ENCODE measurements around the gene HOXB3. TPM values are rescaled to one million over a fixed set of nuclear protein-coding genes. Genes with fewer than 3 reads are reported as not detected.

HOXB3 gene
- total RNA-seq, 4 donors from 2014 or later: 1.3 to 5.5 (median 2.2) TPM

DNA sequence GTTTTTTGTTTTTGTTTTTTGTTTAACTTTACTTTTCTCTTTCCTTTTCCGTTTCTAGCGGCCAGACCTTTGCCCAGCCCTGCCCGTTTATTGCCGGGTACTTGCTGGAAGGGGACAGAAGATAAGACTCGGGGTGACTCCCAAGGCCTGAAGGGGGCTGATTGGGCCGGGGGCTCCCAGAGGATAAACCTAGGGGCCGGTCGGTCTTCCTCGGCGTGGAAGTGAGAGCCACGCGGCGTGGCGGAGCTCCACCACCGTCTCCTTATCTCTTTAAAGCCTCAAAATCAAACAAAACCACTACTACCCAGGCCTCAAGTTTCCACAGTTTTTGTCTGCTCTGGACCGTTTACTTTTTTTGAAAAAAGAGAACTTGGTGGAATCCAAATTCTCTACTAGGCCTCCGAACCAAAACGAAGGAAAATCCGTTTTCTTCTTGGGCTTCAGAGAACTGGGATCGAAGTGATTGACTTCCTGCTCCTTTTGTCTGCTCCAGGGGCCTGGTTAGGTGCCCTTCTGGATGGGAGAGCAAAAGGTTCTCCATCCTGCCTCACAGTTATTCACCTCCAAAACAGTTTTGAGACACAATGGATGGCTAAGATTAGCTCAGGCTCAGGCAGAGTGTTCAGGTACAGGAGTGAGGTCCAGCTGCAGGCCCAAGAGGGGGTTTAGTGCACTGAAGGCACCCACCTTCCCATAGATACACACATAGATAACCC, 44.6 kb upstream of the HOXB3 start:
- peaks cover 99 to 100% (median 100%) of the 10 kb centered on the region in 3 donors for H3K27me3 ChIP-seq
- no peak for DNase-seq
- H3K4me1 ChIP-seq: no peaks in the 10 kb centered on the region
- no peak overlapping the region for H3K27ac ChIP-seq
- ATAC-seq: no peak
- TF ChIP-seq, protein P1, sequence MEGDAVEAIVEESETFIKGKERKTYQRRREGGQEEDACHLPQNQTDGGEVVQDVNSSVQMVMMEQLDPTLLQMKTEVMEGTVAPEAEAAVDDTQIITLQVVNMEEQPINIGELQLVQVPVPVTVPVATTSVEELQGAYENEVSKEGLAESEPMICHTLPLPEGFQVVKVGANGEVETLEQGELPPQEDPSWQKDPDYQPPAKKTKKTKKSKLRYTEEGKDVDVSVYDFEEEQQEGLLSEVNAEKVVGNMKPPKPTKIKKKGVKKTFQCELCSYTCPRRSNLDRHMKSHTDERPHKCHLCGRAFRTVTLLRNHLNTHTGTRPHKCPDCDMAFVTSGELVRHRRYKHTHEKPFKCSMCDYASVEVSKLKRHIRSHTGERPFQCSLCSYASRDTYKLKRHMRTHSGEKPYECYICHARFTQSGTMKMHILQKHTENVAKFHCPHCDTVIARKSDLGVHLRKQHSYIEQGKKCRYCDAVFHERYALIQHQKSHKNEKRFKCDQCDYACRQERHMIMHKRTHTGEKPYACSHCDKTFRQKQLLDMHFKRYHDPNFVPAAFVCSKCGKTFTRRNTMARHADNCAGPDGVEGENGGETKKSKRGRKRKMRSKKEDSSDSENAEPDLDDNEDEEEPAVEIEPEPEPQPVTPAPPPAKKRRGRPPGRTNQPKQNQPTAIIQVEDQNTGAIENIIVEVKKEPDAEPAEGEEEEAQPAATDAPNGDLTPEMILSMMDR (IDR thresholded peaks at IDR 0.05 in 4 of 5, conservative IDR thresholded peaks at IDR 0.05 in 1 of 5): no peak
- no peak for TF ChIP-seq POLR2A (IDR thresholded peaks at IDR 0.05)
- intact Hi-C loops (cut with DNase I; ENCODE audit: low total_unique reads) (no loop called here), in situ Hi-C loops (cut with MboI; ENCODE audit: low sequenced_read_pairs in 4 of 4) (loop anchor here in 1 of 4 donors (25.0 kb wide), 1 partner anchor 103 kb away; the partner anchor contains the start of gene HOXB13)
- no peaks in the 10 kb centered on the region for H3K36me3 ChIP-seq
- no peaks in the 10 kb centered on the region for H3K9me3 ChIP-seq
- no peak overlapping the region for H3K4me3 ChIP-seq

DNA sequence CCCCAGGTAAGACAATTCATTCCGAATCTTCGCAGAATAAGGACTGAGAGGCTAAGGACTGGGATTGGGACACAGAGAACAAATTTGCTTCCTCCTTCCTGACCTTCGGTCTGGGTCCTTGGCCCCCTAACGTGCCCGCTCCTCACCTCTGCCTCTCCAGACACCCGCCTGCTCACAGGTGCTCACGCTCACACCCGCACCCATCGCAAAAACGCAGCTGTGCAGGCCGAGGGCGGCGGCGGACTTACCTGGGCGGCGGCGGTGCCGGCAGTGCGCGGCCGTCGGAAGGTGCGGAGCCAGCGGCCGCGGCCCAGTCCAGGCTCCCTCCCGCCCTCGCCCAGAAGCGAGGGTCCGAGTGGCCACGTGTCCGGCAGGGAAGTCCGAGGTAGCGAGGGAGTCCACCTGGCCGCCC, 43.2 kb upstream of the HOXB3 start:
- no peak overlapping the region for H3K27ac ChIP-seq
- no peaks in the 10 kb centered on the region for H3K9me3 ChIP-seq
- peaks cover 99 to 100% (median 100%) of the 10 kb centered on the region in 3 donors for H3K27me3 ChIP-seq
- DNase-seq (no peak), ATAC-seq (no peak)
- H3K4me3 ChIP-seq: no peak overlapping the region
- no peaks in the 10 kb centered on the region for H3K4me1 ChIP-seq
- TF ChIP-seq POLR2A (IDR thresholded peaks at IDR 0.05): no peak
- TF ChIP-seq, protein P1 (IDR thresholded peaks at IDR 0.05 in 4 of 5, conservative IDR thresholded peaks at IDR 0.05 in 1 of 5): no peak
- no peaks in the 10 kb centered on the region for H3K36me3 ChIP-seq
- in situ Hi-C loops (cut with MboI; ENCODE audit: low sequenced_read_pairs in 4 of 4): loop anchor here in 1 of 4 donors (25.0 kb wide), 1 partner anchor 104 kb away; the partner anchor contains the start of gene HOXB13
- intact Hi-C loops (cut with DNase I; ENCODE audit: low total_unique reads): no loop called here

DNA sequence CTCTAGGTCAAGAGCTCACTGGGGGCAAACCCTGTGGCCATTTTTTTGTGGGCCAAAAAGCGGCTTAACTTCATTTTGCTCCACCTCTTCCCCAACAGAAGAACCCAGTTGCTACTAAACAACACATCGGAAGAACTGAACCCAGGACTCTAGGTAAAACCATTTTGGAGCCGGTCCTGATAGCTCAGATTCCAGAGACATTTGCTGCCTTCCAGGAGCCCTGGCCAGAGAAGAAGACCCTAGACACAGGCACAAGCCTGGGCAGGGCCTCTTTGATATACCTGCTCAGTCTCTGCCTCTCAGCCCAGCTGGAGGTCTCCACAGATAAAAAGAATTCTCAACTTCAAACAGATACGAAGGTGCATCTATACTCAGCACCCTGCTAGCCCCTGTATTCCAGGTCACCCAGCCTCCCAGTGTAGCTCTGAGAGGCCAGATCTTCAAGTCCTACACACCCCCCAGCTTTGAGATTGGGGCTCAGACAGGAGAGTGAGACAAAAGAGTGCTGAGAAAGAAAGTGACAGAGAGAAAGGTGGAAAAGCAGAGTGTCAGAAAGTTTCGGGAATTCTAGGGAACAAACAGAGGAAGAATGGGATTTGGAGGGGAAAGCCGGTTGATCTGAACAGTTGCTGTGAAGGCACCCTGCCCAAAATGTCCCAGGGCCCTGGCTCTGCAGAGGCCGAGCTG, 42.7 kb upstream of the HOXB3 start:
- Histone ChIP-seq H3K27ac (no peak overlapping the region), H3K9me3 (no peaks in the 10 kb centered on the region), H3K27me3 (peaks cover 99 to 100% (median 100%) of the 10 kb centered on the region in 3 donors), H3K4me1 (peaks cover 0 to 5% of the 10 kb centered on the region in 2 donors), H3K4me3 (no peak overlapping the region), H3K36me3 (no peaks in the 10 kb centered on the region)
- no peak for ATAC-seq
- in situ Hi-C loops (cut with MboI; ENCODE audit: low sequenced_read_pairs in 4 of 4): loop anchor here in 1 of 4 donors (25.0 kb wide), 1 partner anchor 105 kb away; the partner anchor contains the start of gene HOXB13
- TF ChIP-seq POLR2A (IDR thresholded peaks at IDR 0.05): no peak
- TF ChIP-seq, protein P1 (IDR thresholded peaks at IDR 0.05 in 4 of 5, conservative IDR thresholded peaks at IDR 0.05 in 1 of 5): no peak
- intact Hi-C loops (cut with DNase I; ENCODE audit: low total_unique reads): no loop called here
- no peak for DNase-seq

DNA sequence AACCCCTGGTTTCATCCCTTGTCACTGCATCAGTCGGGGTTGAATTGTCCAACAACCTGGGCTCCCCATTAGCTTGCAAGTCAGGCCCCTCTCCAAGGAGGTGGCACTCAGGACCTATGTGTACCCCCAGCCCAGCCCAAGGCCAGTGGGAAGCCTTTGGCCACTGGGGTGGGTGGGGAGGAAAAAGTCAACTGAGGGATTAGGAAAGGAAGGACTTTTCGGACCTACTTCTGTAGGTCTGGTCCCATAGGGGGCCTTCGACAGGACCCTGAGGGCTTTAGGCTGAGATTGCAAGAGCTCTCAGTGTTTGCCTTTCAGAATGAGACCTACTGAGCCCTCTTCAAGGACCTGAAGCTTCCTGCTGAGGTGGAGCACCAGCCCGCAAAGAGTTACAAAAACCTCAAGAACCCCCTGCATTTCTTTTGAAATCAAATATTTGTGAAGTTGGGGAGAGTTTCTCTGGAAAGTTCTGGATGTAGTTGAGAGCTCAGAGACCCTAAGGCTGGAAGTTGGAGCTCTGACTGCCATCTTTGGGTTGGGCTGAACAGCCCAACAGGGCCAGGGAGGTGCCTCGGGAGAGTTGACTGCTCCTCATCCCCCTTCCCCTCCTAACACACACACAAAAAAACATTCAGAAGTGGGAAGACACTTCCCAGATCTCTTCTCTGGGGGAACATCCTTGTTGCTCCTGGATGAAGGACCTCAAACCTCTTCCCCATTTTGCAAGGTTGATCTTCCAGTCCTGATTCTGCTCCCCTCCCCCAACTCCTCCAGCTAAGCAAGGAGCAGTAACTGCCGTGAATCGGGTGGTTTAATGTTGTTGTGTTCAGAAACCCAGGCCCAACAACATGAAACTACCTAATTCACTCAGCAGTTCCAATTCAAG, 41.9 kb upstream of the HOXB3 start:
- intact Hi-C loops (cut with DNase I; ENCODE audit: low total_unique reads) (no loop called here), in situ Hi-C loops (cut with MboI; ENCODE audit: low sequenced_read_pairs in 4 of 4) (loop anchor here in 1 of 4 donors (25.0 kb wide), 1 partner anchor 105 kb away; the partner anchor contains the start of gene HOXB13)
- Histone ChIP-seq H3K36me3 (no peaks in the 10 kb centered on the region), H3K9me3 (no peaks in the 10 kb centered on the region), H3K27me3 (peaks cover 99 to 100% (median 100%) of the 10 kb centered on the region in 3 donors), H3K27ac (no peak overlapping the region), H3K4me3 (no peak overlapping the region), H3K4me1 (peaks cover 2 to 6% of the 10 kb centered on the region in 2 donors)
- DNase-seq: no peak
- TF ChIP-seq POLR2A (IDR thresholded peaks at IDR 0.05): no peak
- TF ChIP-seq, protein P1 (IDR thresholded peaks at IDR 0.05 in 4 of 5, conservative IDR thresholded peaks at IDR 0.05 in 1 of 5): no peak
- ATAC-seq: no peak

All from gastrocnemius medialis (tissue), 4 donors.